ENCODE results near the gene NAA16.

NAA16 gene

DNA sequence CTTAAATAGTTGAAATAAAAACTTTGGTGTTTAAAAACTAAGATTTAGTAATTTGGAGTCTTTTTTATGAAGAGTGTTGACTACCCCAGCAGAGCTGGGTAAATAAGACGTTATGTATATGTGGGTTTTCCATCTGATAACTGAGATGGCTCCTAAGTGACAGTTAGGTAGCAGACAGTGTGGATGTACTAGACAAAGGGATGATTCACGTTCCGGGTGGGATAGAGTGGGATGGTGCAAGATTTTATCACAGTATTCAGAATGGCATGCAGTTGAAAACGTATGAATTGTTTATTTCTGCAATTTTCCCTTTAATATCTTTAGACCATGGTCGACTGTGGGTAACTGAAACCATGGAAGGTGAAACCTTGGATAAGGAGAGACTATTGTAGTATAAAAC lies 50.4 kb downstream of the NAA16 start:
- no peak for DNase-seq

- no peak for DNase-seq
These were observed 53.0 kb downstream of the NAA16 start for GRCh38 chr13:41364043-41364442.

DNA sequence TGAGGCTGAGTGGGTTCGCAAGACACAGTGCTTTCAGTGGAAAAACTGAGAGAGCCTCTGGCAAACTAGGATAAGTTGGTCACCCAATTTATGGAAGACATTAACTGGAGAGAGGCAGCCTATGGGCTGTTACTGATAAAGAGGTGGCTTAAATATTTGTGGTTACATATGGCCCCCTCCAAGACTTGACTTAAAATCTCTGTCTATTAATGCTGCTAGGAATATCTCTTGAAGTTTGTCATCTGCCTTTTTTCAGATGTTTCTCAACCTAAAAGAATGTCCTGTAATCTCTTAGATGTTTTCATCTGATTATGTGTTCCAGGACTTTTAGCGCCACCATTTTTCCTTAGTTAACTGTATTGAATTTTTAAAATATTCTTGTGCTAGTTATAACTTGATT lies 54.6 kb downstream of the NAA16 start:
- no peak for DNase-seq

DNA sequence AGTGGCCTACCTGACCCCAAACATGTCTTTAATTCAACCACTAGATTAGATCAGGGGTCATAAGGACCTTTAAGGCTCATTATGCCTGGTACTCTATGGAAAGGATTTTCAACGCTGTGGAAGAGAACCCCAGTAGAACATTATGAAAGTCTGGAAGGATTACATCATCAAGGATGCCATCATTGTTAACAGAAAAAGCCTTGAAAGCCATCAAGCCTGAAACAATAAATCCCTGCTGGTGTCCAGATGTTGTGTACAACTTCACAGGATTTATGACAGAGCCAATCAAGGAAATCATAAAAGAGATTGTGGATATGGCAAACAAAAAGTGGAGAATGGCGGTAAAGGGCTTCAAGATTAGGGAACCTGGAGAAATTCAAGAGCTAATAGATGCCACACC lies 59.7 kb downstream of the NAA16 start:
- no peak for DNase-seq

- no peak for DNase-seq
These were observed 66.4 kb downstream of the NAA16 start for GRCh38 chr13:41377446-41377845.

DNA sequence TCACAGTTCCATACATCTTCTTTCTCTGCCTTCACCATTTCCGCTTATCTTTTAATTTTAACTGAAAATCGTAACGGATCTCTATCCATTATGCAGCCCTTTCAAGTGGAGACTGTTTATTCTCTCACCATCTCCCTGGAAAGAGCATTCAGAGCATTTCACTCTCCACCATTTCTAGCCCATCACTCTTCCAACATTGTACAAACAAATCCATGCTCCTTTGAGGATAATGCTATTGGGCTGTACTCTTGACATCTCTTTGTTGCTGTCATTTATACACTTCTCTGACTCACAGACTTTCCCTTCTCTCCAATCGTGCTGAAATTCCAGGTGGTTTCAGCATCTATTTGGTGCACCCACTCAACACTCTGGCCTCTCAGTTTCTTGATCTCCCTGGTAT lies 71.4 kb downstream of the NAA16 start:
- DNase-seq = no peak

DNA sequence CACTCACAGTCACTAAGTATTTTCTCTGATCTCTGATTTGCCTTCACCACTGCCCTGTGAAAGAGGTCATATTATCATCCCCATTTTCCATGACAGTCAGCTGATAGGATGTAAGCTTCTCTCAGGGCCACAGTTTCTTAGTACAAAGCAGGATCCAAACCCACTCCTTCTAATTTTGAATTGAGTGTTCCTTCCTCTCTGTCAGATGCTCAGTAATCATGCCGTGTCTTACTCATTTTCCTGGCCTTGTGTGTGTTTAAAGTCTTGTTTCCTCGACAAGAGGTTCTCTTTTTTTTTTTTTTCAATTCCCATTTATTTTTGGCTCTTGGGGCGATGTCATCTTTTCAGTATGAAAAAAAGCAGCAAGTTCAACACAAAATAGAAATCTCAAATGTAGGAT lies 72.3 kb downstream of the NAA16 start:
- no peak for DNase-seq

- DNase-seq = no peak
These were observed 73.9 kb downstream of the NAA16 start for GRCh38 chr13:41384749-41385503.

DNA sequence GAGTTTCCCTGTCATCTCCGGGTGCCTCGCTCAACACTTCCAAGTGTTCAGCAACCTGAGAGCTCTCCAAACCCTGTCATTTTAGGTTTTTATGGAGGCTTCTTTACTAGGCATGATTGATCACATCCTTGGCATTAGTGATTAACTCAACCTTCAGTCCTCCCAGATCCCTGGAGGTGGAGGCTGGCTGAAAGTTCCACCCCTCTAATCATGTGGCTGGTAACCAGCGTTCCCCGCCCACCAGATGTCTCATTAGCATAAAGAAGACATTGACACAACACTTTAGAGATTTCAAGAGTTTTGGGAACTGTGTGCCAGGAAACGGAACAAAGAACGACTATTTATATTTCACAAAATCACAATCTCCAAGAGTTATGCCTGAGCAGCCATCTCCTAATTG lies 75.1 kb downstream of the NAA16 start:
- DNase-seq = no peak

DNA sequence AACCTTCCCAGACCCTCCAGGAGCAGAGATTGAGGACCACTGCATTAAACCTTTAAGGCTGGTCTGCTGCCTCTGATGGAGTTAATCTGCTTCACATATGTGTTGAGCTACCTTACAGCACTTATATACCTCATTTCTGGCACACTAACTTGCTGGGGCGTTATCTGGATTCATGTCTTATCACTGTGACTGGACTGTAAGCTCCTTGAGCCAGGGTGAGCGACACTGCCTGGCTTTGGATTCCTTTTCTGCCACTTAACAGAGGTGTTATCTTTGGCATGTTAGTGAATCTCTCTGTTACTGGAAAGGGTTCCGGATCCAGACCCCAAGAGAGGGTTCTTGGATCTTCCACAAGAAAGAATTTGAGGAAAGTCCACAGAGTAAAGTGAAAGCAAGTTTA lies 76.5 kb downstream of the NAA16 start:
- no peak for DNase-seq

DNA sequence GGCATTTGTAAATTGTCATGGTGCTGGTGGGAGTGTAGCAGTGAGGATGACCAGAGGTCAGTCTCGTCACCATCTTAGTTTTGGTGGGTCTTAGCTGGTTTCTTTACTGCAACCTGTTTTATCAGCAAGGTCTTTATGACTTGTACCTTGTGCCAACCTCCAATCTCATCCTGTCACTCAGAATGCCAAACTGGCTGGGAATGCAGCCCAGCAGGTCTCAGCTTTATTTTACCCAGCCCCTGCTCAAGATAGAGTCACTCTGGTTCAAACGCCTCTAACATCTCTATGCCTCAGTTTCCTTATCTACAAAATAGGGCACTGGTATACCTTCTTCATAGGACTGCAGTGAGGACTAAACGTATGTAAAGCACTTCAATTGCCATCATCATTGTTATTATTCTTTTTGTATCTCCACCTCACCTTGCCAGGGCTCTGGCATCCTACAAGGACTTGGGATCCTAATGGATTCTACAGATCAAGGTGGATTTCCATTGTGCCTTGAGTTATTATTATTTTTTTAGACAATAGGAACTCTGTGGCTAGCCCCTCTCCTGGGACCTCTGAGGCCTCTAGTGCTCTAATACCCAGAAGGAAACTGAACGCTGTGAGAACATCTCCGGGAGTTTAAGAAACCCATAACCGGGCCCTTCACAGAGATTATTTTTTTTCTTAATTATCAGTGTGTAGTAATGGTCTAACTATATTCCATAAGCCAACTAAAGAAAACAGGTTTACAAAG lies 77.2 kb downstream of the NAA16 start:
- no peak for DNase-seq

DNA sequence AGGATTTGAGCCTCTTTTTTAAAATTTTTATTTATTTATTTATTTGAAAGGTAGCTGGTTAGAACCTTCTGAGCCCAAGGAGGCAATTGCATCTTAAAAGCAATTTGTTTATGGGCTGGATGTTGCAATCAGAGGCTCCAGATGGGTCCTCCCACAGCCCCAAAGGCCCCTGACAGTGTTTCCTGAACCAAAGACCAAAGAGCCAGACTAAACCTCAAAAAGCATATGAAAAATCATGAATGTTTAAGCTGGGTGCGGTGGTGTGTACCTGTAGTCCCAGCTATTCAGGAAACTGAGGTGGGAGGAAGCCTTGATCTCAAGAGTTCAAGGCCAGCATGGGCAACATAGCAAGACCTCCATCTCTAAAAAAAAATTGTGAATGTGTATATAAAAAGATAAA lies 78.5 kb downstream of the NAA16 start:
- DNase-seq = no peak

- DNase-seq = no peak
These were observed 83.1 kb downstream of the NAA16 start for GRCh38 chr13:41394166-41394565.

GRCh38 chr13:41398494-41399170 lies 87.6 kb downstream of the NAA16 start:
- DNase-seq = no peak

DNA sequence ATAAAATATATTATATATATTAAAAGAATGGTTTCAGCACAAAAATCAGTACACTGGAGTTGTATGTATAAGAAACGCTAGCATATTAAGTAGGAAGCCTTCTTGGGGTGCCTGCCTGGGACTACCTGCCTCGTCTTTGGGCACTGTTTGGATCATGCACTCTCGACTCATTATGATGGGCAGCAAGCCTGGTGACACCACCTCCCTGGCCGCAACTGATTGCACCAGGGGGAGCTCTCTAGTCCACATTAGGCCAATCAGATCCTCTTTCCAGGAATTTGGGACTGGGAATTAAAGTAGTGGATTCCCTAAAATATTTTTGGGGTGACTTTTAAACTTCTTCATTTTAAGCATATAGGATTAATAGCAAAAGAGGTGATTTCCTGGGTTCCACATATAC lies 90.3 kb downstream of the NAA16 start:
- no peak for DNase-seq

- DNase-seq = no peak
These were observed 91.8 kb downstream of the NAA16 start for GRCh38 chr13:41402691-41403511.

DNA sequence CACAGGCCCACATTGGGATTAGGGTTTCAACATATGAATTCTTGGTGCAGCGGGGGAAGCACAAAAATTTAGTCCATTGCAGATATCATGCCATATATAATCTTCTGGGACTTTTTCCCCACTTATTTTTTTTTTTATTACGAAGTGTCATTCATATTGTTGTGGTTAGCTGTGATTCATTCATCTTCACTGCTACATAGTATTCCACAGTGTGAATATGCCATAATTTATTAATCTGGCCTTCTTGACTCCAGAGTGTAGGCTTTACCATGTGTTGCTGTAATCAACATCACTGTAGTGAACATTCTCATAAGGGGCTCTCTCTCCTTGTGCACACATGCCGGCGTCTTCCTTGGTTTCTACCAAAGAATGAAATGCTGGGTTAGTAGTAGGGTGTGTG lies 92.9 kb downstream of the NAA16 start:
- no peak for DNase-seq

DNA sequence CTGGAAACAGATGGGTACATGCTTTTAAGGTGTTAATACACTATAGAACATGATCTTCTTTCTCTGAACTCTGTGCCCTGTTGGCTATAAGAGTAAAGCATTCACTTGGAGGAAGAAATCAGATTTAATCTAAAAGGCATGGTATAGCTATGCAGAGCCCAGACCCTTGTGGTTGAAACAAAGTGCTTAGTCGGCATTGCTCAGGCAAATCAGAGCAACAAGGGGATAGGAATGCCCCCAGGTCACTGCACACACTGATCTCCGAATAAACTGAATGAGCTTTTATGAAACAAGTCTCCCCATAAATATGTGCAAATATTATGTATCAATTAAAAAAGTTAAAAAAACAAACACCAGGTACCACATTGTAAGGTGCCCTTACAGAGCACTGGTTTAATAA lies 94.3 kb downstream of the NAA16 start:
- no peak for DNase-seq

DNA sequence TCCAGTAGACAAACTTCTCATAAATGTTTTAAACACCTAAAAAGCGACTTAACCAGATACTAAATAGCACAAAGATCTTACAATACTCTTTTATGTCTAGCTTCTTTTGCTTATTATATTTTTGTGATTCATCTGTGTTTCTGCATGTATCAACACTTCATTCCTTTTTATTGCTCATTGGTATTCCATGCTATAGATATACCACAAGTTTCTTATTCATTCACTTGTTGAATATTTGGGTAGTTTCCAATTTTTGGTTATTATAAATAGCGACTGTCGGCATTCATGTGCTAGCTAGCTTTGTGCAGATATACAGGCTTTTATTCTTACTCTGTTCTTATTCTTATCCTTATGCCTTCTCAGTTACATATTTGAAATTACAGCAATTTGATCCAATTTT lies 96.3 kb downstream of the NAA16 start:
- DNase-seq = no peak

- DNase-seq = no peak
These were observed 97.1 kb downstream of the NAA16 start for GRCh38 chr13:41408121-41408520.

- no peak for DNase-seq
These were observed 97.7 kb downstream of the NAA16 start for GRCh38 chr13:41408746-41409145.

DNA sequence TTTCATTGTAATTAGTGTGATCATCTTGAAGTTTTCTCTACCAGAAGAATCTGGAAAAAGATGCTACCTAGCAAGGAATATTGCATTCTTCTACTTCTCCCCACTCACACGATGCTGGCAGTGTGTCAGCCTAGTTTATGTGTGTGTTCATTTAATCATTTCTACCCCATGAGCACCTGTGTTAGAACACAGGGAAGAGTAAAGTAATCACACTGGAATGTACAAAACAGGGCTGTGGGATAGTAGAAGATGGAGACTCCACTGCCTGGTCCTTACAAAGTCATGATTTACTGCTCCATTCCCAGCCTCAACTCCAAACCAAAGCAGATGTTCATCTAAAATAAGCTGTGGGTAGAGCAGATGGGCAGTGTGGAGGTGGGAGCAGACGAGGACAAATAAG lies 98.5 kb downstream of the NAA16 start:
- DNase-seq = no peak

DNA sequence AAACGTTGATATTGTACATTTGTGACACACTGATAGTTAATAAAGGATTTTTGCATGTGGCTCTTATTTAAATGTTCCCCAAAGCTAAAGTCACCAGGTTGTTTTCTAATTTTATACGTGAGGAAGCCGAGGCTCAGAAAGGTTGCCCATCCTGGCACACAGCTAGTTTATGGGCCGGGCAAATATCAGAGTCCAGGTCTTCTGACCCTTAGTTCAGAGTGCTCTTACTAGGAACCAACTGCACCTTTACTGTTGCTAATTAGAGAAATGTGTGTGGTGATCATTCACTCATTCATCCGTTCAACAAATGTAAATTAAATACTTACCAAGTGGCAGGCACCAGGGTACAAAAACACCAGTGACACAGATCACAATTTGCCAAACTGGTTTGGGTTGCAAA lies 100.0 kb downstream of the NAA16 start:
- no peak for DNase-seq

All from stimulated activated CD8-positive, alpha-beta memory T cell treated with anti-CD3 and anti-CD28 coated beads, Interleukin-4, amount 100 ng/mL, for 48 hours (primary cell).